ENCODE measurements around the gene PLCG2.

The PLCG2 gene

GRCh38 chr16:81817789-81818567 lies 38.9 kb downstream of the PLCG2 start:
- TF ChIP-seq CTCF (IDR thresholded peaks at IDR 0.05; ENCODE audit: low read depth, low read length, missing control alignments): no peak
- DNase-seq (ENCODE audit: extremely low read depth, low read depth): no peak
- H3K4me3 ChIP-seq (replicated peaks; ENCODE audit: low read depth, low read length): no peak overlapping the region

- no peak for DNase-seq (ENCODE audit: extremely low read depth, low read depth)
- TF ChIP-seq CTCF (IDR thresholded peaks at IDR 0.05; ENCODE audit: low read depth, low read length, missing control alignments): no peak
- H3K4me3 ChIP-seq (replicated peaks; ENCODE audit: low read depth, low read length): no peak overlapping the region
Observed at GRCh38 chr16:81818568-81818896, 39.4 kb downstream of the PLCG2 start.

GRCh38 chr16:81818905-81819304 lies 39.8 kb downstream of the PLCG2 start:
- DNase-seq (ENCODE audit: extremely low read depth, low read depth): no peak
- TF ChIP-seq CTCF (IDR thresholded peaks at IDR 0.05; ENCODE audit: low read depth, low read length, missing control alignments): no peak
- no peak overlapping the region for H3K4me3 ChIP-seq (replicated peaks; ENCODE audit: low read depth, low read length)

GRCh38 chr16:81821436-81822128 lies 42.5 kb downstream of the PLCG2 start:
- no peak for TF ChIP-seq CTCF (IDR thresholded peaks at IDR 0.05; ENCODE audit: low read depth, low read length, missing control alignments)
- H3K4me3 ChIP-seq (replicated peaks; ENCODE audit: low read depth, low read length): no peak overlapping the region
- DNase-seq (ENCODE audit: extremely low read depth, low read depth): no peak

- TF ChIP-seq CTCF (IDR thresholded peaks at IDR 0.05; ENCODE audit: low read depth, low read length, missing control alignments): no peak
- no peak for DNase-seq (ENCODE audit: extremely low read depth, low read depth)
- H3K4me3 ChIP-seq (replicated peaks; ENCODE audit: low read depth, low read length): no peak overlapping the region
Observed at GRCh38 chr16:81823111-81823510, 44.0 kb downstream of the PLCG2 start.

- no peak overlapping the region for H3K4me3 ChIP-seq (replicated peaks; ENCODE audit: low read depth, low read length)
- no peak for DNase-seq (ENCODE audit: extremely low read depth, low read depth)
- TF ChIP-seq CTCF (IDR thresholded peaks at IDR 0.05; ENCODE audit: low read depth, low read length, missing control alignments): no peak
Observed at GRCh38 chr16:81823734-81824133, 44.6 kb downstream of the PLCG2 start.

All from HFF-Myc (cell line).